Right forelimb (tissue), 1 donor: Measurements from ENCODE around the gene CLDN34.

Source experiments
- DNase-seq: peaks from one replicate; pipeline ENCODE4 v3.0.0-alpha.2; 2018

Gene CLDN34, protein sequence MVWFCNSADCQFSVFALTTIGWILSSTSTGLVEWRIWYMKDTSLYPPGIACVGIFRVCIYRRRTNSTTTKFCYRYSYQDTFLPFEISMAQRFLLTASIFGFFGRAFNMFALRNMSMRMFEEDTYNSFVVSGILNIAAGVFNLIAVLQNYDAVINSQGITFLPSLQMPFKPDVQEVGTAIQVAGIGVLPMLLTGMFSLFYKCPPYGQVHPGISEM

DNA sequence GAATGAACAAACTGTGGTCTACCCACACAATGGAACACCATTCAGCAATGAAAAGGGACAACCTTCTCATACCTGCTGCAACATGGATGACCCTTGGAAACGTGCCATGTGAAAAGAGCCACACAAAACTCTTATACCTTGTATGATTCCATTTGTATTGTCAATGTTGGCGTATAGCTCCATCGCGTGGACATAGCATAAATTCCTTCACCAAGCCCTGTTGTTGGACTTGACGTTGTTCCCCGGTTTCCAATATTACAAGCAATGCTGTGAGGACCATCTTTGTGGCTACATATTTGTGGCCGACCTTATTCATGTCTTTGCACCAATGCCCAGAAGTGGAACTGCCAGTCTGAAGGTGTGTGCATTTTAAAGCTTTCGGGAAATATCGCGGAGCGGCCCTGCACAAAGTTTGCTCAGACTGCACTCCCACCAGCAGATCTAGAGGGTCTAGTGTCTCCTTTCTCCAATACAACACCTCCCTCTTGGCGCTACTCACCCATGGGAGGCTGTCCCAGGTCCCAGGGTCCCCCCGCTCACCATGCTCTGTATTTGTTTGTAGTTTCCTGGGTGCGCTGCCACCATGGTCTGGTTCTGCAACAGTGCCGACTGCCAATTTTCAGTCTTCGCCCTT is at the start of gene CLDN34:
CLDN34 (plus strand) TSS at position 584 of the 634 bp plus-strand sequence; CDS start at position 584, 0 bp downstream.
- DNase-seq = no peak

DNA sequence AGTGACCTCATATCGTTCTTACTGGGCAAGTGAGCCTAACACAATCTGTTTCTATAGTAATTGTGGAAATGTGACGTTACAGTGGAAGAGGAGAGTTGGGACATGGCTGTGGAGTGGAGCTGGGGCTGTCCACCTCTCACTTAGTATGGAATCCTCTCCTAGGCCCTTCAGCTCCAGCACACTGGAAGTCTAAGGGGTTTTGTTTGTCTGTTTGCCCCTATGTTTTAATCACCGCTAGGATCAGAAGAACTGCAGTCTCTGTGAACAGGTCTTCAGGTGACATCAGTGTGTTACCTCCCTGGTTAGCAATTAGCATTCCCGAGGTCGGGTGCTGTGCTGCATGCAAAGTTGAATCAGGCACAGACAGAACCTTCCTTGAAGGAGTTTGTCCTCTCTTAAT is 49.3 kb upstream of the CLDN34 start:
- no peak for DNase-seq

DNA sequence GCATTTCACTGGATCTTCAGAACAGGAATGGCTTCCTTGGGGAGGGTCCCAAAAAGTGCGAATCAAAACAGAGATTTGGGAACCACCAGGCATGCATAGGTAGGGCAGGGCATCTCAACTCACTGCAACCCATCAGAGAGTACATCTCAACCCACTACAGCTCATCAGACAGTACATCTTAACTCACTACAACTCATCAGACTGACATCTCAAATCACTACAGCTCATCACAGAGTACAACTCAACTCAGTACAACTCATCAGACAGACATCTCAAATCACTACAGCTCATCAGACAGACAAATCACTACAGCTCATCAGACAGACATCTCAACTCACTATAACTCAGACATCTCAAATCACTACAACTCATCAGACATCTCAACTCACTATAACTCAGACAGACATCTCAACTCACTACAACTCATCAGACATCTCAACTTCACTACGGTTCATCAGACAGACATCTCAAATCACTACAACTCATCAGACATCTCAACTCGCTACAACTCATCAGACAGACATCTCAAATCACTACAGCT is 47.5 kb upstream of the CLDN34 start:
- DNase-seq = no peak

DNA sequence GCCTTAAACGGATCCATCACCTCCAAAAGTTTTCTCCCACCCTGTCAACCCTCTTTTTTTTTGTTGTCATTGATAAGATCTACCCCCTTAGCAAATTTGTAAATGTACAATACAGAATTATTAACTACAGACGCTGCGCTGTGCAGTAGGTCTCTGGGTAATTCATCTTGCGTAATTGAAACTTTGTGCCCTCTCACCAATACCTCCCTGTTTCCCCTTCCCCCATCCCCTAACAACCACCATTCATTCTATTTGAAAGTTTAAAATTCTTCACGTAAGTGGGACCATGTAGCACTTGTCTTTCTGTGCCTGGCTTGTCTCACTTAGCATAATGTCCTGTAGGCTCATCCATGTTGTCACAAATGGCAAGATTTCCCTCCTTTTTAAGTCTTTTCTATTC is 45.8 kb upstream of the CLDN34 start:
- no peak for DNase-seq

DNA sequence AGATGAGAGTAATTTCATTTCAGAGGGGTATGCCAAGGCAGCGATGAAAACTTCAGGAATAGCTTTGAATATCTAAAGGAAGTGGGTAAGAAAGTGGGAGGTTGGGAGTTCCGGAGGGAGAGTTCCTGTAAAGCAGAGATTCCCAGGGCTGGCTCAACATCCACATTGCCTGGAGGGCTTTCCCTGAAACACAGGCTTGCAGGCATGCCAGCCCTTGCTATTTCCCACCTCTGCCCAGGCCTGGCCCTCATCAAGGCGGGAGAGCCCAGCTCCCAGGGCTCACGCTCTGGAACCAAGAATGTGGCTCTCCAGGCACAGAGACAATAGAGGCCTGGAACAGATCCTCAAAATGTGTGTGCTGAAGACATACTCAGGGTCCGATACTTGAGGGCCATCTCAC is 43.8 kb upstream of the CLDN34 start:
- DNase-seq = no peak

DNA sequence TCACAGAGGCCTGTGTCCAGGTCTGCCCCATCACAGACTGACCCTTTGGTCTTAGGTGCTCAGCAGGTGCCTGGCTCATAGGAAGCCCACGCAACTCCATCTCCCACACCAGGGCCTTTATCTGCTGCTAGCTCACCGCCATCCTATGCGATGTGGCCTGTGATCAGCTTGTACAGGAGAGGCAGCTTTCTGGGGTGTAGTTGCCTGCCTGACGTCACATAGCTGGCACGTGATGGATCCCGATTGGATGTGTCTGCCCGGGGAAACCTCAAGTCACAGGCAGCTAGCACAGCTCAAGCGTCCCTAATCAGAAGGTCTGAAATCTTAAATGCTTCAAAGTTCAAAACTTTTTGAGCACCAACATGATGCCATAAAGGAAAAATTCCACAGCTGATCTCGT is 41.2 kb upstream of the CLDN34 start:
- DNase-seq = no peak

DNA sequence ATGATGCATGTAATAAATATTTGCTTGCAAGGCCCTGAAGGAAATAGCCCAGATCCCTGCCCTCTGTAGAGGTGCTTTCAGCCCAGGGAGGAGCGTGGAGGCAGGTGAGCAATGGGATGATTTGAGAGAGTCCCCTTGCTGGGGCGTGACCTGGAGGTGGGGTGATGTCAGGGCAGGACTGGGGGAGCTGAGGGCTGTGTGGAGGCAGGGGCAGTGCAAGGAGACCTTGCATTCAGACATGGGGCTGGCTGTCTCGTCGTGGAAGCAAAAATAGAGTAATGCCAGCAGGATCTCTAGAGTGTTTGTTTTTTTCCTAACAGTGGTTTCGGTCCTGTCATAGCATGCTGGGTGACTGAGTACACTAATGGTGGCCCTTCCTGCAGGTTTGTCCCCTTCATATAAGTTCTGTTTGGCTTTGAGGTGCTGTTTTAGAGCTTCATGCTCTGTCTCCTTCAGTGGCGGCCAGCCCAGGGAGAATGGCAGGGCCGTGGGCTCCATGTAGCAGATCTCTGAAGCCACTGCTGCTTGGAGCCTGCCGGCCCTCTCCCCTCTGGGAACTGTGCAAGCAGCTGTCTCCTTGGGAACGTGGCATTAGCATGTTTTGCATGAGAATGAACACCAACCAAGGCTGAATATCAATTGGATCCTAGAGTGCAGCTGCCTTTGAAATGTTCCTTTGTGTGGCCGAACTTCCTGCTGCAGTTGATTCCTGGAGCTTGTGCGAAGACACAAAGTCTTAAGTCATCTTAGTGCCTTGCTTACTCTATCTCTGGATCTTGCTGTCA is 39.3 kb upstream of the CLDN34 start:
- DNase-seq = no peak

DNA sequence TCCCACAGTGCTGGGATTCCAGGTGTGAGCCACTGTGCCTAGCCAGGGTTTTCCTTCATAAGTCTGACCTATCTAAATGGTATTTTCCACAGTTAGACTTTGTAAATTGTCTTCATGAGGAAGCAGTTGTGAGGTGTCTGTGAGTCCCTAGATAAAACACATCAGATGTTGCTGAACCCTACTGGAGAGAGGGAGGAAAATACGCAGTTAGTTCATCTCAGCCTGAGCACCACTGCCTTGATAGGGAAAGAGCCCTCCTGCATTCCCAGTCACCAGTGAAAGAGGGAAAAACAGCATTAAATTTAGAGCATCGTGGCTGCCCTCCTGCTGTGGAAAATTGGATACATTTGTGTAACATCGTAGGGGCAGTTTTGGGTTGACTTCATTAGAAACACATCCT is 31.7 kb upstream of the CLDN34 start:
- no peak for DNase-seq

DNA sequence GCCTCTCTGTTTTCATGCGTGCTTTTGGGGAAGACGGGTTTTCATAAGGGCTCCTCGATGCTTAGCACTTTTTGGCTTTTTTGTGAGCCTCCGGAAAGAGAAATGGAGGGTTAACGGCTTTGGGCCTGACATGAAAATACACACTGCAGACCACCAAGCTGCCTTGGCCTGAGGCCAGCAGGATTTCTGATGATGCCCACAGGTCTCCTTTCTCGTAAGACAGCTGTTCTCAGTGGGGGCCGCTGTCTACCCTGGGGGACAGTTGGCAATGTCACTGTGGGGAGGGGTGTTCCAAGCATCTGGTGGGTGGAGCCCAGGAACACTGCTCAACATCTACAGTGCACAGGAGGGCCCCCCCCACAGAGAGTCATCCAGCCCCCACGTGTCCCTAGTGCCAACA is 29.4 kb upstream of the CLDN34 start:
- DNase-seq = no peak

DNA sequence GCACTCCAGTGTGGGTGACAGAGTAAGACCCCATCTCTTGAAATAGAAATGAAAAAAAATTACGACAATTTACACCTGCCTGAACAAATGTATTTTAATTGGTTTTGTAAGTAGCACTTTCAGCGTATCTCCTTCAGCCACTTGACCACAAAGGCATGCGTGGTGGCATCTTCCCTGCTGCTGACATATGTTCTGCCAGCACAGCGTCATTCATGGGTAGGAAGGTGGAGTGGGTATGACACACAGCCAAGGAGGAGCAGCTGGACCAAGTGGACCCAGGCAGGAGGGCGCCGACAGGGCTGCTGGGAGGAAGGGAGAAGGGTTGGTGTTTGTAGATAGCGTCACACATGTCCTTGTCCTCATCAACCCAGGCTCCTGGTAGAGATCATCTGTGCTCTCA is 28.6 kb upstream of the CLDN34 start:
- no peak for DNase-seq

DNA sequence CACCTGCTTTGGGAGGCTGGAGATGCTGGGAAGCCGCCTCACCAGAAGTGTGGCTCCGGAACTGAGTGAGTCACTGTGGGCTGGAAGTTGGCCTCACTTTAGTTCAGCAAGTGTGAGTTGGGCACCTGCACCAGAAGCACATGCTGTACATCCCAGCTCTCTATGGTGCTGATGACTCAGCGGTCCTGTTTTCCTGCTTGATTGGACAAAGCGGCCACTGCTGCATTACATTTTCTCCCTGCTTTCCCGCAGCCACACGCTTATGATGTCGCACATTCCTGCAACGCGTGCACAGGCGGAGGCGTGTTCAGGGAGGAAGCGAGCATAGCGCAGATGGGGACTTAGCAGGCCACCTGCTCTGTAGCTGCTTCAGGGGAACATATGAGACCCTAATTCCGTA is 26.7 kb upstream of the CLDN34 start:
- DNase-seq = no peak

DNA sequence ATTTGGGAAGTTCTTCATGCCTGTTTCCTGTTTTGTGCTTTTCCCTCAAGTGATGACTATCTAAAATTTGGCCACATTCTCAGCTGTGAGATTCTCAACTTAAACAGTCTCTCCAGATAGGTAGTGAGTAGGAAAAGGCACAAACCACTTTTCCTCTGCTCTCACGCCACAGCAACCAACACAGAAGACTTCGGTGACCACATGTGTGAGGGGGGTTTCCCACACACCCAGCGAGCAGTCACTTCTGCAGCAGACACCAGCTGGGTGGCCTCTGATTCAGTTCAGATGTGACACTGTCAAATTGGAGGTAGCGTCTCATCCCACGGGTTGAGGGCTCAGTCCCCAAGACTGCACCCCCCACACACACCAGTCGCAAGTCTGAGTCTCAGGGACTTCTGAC is 25.1 kb upstream of the CLDN34 start:
- no peak for DNase-seq

DNA sequence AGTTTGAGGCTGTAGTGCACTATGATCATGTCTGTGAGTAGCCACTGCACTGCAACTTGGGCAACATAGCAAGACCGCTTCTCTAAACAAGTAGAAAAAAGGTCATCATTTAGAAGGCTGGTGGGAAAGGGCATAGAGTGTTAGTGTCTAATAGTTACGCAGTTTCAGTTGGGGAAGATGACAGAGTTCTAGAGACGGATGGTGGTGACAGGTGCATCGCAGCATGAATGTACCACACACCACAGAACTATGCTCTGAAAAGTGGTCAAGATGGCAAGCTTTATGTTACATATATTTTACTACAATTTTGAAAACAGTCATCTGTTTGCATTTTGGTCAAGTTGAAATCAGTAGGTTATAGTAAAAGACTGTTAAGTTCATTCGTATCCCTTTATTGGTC is 23.7 kb upstream of the CLDN34 start:
- no peak for DNase-seq

DNA sequence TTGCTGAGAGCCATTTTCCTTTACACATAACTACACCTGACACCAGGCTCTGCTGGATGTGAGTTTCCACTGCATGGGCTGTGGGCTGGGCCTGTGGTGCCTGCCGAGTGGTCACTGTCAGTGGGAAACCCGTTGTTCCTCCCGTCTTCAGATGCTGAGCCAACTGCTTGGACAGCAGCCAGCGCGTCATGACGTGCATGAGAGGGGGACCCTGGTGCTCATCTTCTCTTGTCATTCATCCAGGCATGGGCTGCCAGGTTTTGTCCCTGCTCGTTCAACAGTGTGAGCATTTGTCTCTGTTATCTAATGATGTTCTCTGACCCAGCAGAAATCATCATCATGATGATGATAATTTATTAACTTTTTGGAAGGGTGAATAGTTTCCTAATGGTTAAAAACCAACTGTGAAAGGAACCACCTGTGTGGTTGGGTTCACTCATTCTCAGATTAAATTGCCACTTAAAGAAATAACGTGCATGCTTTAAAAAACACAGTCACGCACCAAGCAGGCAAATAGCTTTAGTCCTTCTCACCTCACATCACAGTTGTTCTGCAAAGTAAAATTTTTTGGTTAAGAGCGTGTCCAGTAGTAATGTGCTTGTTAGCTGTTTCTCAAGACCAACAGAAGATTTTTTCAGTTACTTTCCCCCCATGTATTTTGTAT is 19.9 kb upstream of the CLDN34 start:
- no peak for DNase-seq

DNA sequence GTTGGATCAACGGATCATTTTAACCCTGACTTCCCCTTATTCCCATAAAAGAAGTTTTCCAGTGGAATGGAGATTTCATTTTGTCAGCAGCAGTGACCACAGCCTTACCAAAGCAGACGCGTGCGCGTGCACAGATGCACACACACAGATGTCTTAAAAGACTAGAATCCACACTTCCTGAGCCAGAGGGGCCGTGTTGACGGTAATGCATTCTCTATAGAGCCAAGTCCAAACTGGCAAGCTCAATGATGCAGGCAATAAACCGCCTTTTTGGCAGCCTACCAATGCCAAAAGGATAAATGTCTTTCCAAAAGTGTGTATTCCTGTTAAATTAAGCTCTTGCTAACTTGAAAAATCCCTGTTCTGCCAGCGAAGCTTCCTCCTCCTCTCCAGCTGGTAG is 18.8 kb upstream of the CLDN34 start:
- no peak for DNase-seq

DNA sequence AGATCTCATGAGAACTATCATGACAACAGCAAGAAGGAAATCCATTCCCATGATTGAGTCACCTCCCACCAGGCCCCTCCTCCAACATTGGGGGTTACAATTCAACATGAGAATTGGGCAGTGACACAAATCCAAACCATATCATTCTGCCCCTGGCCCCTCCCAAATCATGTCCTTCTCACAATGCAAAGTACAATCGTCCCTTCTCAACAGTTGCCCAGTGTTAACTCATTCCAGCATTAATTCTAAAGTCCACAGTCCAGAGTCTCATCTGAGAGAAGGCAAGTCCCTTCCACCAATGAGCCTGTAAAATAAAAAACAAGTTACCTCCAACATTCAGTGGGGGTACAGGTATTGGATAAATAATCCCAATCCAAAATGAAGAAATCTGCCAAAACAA is 14.9 kb upstream of the CLDN34 start:
- DNase-seq = no peak

DNA sequence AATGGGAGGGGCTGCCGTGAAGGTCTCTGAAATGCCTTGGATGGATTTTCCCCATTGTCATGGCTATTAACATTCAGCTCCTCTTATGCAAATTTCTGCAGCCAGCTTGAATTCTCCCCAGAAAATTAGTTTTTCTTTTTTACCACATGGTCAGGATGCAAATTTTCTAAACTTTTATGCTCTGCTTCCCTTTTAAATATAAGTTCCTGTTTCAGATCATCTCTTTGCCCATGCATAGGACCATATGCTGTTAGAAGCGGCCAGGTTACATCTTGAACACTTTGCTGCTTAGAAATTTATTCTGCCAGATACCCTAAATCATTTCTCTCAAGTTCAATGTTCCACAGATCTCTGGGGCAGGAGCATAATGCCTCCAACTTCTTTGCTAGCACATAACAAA is 13.8 kb upstream of the CLDN34 start:
- DNase-seq = no peak

DNA sequence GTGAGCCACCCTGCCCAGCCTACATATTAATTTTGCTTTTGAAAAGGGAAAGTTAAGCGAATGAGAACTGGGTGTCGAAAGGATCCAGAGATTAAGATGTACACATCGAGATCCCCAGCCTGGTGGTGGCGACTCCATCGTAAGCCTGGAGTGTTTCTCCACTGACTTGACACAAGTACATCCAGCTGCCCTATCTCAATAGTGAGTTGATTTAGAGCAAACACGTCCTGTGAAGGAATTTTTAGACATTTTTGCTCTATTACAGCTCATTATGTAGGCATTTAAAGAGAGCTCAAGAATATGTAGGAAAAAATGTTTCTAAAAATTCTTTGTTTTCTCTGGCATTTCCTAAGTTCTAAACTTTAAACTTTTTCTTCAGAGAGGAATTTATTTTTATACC is 11.7 kb upstream of the CLDN34 start:
- no peak for DNase-seq

DNA sequence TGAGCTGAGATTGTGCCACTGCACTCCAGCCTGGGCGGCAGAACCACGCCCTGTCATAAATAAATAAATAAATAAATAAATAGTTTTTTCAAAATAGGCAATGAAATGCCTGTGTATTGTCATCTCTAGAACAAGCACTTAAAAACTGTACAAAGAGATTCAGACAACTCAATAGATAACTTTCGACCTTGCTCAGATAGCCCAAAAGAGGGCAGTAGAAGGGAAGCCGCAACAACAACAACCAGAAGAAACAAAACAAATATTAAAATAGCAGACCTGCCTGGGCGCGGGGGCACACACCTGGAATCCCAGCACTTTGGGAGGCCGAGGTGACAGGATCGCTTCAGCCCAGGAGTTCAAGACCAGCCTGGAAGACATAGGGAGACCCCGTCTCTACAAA is 9.4 kb upstream of the CLDN34 start:
- DNase-seq = no peak

DNA sequence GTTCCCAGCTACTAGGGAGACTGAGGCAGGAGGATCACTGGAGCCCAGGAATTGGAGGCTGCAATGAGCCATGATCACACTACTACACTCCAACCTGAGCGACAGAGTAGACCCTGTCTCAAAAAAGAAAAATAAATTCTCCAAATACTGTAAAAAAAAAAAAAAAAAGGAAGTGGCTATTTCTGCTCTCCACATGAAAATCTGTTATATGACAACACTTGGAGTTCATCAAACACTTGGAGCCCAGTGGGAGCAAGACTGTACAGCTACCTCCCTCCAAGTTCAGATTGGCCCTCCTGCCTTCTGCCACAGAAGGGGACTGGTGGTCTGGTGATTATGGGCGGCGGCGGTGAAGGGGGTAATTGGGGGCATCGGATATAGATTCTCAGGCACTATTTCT is 9.0 kb upstream of the CLDN34 start:
- no peak for DNase-seq

DNA sequence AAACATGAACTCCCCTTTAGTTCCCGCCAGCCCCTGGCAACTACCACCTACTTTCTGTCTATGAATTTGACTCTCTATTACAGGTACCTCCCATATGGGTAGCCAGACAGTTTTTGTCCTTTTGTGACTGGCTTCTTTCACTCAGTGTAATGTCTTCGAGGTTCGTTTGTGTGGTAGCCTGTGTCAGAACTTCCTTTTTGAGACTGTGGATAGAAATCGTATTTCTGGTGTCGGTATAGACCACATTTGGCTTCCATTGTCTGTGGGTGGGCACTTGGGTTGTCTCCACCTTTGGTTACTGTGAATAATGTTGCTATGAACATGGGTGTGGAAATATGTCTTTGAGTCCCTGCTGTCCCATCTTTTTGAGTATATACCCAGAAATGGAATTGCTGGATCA is 5.4 kb upstream of the CLDN34 start:
- DNase-seq = no peak

DNA sequence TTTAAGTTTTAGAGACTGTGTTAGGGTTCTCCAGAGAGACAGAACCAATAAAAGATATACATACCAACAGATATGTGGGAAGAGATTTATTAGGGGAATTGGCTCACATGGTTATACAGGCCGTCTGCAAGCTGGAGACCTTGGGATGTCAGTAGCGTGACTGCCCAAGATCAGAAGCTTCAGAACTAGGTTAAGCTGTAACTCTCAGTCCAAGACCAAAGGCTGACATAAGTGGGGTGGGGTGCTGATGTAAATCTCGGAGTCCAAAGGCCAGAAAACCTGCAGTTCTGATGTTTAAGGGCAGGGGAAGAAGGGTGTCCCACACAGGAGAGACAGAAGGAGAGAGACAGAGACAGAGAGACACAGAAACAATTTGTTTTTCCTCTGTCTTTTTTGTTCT is 10.5 kb downstream of the CLDN34 start:
- no peak for DNase-seq

DNA sequence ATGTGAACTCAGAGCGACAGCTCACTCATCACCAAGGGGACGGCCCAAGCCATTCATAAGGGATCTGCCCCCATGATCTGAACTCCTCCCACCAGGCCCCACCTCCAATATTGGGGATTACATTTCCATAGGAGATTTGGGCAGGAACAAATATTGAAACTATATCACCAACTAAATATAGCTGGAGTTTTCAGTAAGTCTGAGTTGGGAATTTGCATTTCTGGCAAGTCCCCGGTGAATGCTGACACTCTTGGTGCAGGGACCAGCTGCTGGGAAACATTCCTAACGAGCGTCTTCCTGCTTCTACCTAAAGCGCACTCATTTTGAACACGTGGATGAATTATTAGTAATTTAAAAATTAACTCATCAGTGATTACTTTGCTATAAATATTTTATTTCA is 13.2 kb downstream of the CLDN34 start:
- DNase-seq = no peak

DNA sequence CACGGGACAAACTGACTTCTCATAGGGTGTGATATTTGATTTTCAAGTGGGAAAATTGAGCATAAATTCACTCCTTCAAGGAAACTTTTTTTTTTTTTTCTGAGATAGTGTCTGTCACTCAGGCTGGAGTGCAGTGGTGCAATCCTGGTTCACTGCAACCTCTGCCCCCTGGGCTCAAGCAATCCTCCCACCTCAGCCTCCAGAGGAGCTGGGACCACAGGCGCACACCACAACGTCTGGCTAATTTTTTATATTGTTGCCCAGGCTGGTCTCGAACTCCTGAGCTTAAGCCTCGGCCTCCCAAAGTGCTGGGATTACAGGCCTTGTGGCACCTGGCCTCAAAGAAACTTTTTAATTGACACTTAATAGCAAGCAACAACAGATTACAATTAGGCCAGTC is 13.8 kb downstream of the CLDN34 start:
- no peak for DNase-seq
